C4-2B (cell line): ENCODE measurements around the gene TMEM109.

Experiments used
- ZFX ChIP-seq: fragments of 450-650 bp; IDR thresholded peaks from 2 replicates; pipeline ENCODE4 v1.6.1; 2017
- TF ChIP-seq, protein P1 (sequence below): fragments of 450-650 bp; conservative IDR thresholded peaks from 2 replicates; pipeline ENCODE4 v1.5.1; 2017; ENCODE audit warnings: mild to moderate bottlenecking

DNA sequence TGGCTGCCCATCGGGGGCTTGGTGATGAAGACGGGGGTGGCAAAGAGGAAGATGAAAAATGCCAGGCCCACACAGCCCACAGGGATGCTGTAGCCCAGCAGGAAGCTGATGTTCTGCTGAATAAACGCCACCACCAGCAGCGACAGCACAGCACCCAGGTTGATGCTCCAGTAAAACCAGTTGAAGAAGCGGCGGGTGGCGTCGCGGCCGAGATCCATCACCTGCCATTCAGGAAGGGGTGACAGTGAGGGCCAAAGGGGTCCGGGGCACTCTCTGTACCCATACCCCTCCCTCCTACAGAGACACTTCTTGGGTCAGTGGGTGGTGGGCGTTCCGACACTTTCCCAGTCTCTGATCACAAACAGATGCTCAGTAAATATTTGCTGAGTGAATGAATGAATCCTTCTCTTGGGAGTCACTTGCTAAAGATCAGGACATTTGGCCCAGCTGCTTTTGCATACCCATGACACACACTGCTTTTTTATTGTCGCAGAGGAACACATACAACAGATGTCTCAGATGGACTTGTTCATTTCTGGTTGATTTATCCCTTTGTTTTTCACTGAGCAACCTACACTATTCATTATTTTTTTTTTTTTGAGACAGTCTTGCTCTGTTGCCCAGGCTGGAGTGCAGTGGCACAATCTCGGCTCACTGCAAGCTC is 32.8 kb downstream of the TMEM109 start:
- TF ChIP-seq, protein P1, sequence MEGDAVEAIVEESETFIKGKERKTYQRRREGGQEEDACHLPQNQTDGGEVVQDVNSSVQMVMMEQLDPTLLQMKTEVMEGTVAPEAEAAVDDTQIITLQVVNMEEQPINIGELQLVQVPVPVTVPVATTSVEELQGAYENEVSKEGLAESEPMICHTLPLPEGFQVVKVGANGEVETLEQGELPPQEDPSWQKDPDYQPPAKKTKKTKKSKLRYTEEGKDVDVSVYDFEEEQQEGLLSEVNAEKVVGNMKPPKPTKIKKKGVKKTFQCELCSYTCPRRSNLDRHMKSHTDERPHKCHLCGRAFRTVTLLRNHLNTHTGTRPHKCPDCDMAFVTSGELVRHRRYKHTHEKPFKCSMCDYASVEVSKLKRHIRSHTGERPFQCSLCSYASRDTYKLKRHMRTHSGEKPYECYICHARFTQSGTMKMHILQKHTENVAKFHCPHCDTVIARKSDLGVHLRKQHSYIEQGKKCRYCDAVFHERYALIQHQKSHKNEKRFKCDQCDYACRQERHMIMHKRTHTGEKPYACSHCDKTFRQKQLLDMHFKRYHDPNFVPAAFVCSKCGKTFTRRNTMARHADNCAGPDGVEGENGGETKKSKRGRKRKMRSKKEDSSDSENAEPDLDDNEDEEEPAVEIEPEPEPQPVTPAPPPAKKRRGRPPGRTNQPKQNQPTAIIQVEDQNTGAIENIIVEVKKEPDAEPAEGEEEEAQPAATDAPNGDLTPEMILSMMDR, result no peak
- TF ChIP-seq ZFX, result no peak
